Activated CD8-positive, alpha-beta T cell treated with anti-CD3 and anti-CD28 coated beads, Interleukin-2, amount 10 ng/mL, durations not matched to agents 7 days and 5 days (primary cell): Measurements from ENCODE around the gene RASL10B. TPM values are rescaled to one million over a fixed set of nuclear protein-coding genes. Genes with fewer than 3 reads are reported as not detected.

Source experiments
- ATAC-seq: fragments of 150-1000 bp; cut with Tn5 transposase; one replicate; pipeline ENCODE4 v1.10.0; 2021; ENCODE audit warnings: moderate library complexity
- CTCF ChIA-PET: fragments of 350-600 bp; sonication (Branson Sonifier 250); formaldehyde crosslinking; loops from one replicate; lab custom pipeline; 2021; ENCODE audit warnings: antibody characterized with exemption; lab: Charles Lee
- POLR2A ChIA-PET: fragments of 350-600 bp; sonication (Branson Sonifier 250); formaldehyde crosslinking; loops from one replicate; lab custom pipeline; 2021; ENCODE audit warnings: antibody characterized with exemption; lab: Charles Lee
- DNase-seq: peaks from one replicate; pipeline ENCODE4 v3.0.0-alpha.2; 2020
- H3K27ac Mint-ChIP-seq: one replicate; pipeline ENCODE4 v1.8.0; 2021; ENCODE audit warnings: mild to moderate bottlenecking, mixed read lengths
- H3K27me3 Mint-ChIP-seq: one replicate; pipeline ENCODE4 v1.8.0; 2021; ENCODE audit warnings: low read depth, mixed read lengths
- H3K36me3 Mint-ChIP-seq: one replicate; pipeline ENCODE4 v1.8.0; 2021; ENCODE audit warnings: low read depth, mixed read lengths
- H3K4me1 Mint-ChIP-seq: one replicate; pipeline ENCODE4 v1.8.0; 2021; ENCODE audit warnings: low read depth, mixed read lengths
- H3K4me3 Mint-ChIP-seq: one replicate; pipeline ENCODE4 v1.8.0; 2021; ENCODE audit warnings: mild to moderate bottlenecking, mixed read lengths
- H3K9me3 Mint-ChIP-seq: one replicate; pipeline ENCODE4 v1.8.0; 2022; ENCODE audit warnings: mixed read lengths; ENCODE audit not compliant: insufficient read depth
- total RNA-seq, 2 experiments: library from RNA; stranded (reverse); gene quantifications; one replicate each; pipeline ENCODE4 v1.2.3, GENCODE V29; 2021

Gene RASL10B
- total RNA-seq, 2 experiments from 2014 or later: 0.10 TPM; not detected in 1

DNA sequence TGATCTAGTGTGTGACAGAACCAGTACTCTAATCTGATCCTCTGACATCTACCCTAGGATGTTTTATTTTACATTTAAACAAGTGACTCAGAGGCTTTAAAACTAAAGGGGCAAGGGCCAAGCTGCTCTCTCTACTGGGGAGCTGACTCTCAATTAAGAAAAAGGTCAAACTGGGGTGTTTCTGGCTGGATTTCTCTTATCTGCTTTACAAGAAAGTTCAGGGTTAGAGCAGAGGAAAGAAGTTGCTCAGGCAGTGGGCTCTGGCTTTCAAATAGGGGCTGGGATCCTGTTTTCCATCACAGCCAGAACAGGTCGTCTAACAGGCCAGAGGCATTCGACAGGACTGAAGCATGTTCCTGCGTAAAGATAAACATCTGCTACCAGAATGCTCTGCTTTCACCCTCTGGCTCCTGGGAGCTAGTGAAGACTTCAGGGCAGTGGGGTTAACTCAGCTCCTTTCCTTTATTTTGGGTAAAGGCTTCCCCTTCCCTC is 55.5 kb downstream of the RASL10B start:
- ChIA-PET POLR2A (interaction anchor here (0.6 kb wide), 1 partner anchor 108 kb away, joined by 6 read pairs; no protein-coding TSS in a partner anchor), CTCF (interaction anchor here (6.6 kb wide), 1 partner anchor 23 kb away, joined by 56 read pairs; no protein-coding TSS in a partner anchor)
- Mint-ChIP-seq H3K27me3 (peaks cover 13% of the 10 kb centered on the region), H3K27ac (no peak overlapping the region), H3K36me3 (no peaks in the 10 kb centered on the region), H3K4me3 (no peak overlapping the region), H3K9me3 (no peaks in the 10 kb centered on the region), H3K4me1 (peaks cover 7% of the 10 kb centered on the region)
- DNase-seq (no peak), ATAC-seq (no peak)

DNA sequence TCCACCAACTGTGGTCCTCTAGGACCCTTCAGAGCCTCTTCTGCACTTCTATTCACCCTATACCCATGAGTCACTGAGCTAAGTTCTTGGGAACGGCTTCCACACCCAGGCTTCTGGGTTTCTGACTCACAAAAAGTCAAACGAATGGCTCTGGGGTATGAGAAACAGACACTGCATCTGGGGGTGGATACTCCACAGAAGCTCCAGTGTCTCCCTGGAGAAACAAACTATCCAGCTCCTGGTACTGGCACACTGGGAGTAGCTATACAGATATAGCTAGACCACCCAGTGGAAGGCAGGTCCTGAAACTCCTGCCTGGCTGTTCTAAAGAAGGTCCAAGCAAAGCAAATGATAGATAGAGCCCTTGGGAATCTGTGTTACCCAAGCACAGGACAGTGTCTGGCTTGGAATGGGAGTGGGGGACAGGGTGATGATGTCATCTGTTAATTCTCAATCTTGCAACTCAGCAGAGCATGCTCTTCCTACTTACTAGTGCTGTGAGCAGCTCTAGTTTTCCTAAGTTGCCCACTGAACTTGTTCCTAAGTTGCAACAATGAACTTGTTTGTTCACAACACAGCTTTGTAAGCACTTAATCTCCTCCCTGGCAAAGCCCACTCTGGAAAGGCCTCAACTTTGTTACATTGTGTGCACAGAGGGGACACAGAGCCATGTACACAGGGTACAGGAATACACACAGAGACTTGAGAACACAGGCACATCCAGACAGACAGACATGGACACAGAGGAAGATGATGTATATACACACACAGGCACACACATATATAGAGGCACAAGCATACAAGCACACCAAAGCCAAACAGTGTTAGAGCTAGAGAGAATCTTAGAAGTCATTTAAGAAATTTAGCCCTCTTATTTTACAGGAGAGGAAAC is 57.3 kb downstream of the RASL10B start:
- ATAC-seq: no peak
- Mint-ChIP-seq H3K36me3 (no peaks in the 10 kb centered on the region), H3K27ac (no peak overlapping the region), H3K4me3 (no peak overlapping the region), H3K27me3 (peaks cover 24% of the 10 kb centered on the region), H3K9me3 (no peaks in the 10 kb centered on the region), H3K4me1 (peaks cover 7% of the 10 kb centered on the region)
- ChIA-PET POLR2A (no interaction called here), CTCF (interaction anchor here (0.7 to 6.6 kb wide), 5 partner anchors 11 to 42 kb away, joined by 3 to 56 read pairs (median 5); no protein-coding TSS in a partner anchor)
- no peak for DNase-seq

DNA sequence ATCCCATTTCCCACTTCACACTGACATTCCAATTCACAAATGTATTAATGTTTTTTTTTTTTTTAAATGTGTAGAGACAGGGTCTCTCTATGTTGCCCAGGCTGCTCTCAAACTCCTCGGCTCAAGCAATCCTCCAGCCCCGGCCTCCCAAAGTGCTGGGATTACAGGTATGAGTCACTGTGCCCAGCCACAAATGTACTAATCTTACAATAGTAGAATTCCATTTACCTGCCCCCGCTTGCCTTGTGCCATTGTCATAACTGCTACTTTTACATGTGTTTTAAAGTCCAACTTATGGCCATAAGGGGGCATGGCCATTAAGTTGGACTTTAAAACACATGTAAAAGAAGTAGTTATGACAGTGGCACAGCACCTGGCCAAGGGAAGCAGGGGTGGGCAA is 59.4 kb downstream of the RASL10B start:
- Mint-ChIP-seq H3K27me3 (peaks cover 37% of the 10 kb centered on the region), H3K27ac (no peak overlapping the region), H3K9me3 (no peaks in the 10 kb centered on the region), H3K4me3 (no peak overlapping the region), H3K4me1 (peaks cover 17% of the 10 kb centered on the region), H3K36me3 (no peaks in the 10 kb centered on the region)
- ChIA-PET CTCF (interaction anchor here (1.9 kb wide), 1 partner anchor 18 kb away, joined by 8 read pairs; the partner anchor contains the start of gene TAF15), POLR2A (no interaction called here)
- DNase-seq (no peak), ATAC-seq (no peak)

DNA sequence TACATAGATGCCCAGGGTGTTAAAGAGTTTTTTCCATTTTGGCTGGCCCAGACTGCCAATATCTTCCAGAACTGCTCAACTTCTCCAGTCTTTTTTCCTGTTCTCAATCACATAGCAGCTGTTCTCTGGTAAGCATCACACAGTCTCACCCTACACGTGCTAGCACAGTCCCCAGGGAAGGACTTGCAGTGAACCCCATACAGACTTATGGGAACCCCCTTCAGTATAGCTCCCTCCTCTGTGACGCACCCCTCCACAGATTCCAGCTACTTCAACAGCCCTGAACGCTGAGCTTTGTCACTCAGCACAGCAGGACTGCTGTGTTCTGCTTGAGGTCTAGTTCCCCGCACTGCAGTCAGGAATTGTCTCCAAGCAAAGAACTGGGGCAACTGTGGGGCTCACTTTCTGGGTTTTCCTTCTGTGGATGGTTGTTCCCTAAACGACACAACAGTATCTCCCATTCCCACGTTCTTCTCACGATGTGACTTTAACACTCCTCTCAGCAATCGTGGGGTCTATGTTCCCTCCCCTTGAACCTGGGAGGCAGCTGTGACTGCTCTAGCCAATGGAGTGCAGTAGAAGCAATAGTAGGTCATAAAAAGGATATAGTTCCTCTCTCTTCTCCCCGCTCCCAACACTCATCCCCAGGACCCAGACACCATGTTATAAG is 60.4 kb downstream of the RASL10B start:
- Mint-ChIP-seq H3K9me3 (no peaks in the 10 kb centered on the region), H3K4me3 (no peak overlapping the region), H3K36me3 (no peaks in the 10 kb centered on the region), H3K27ac (no peak overlapping the region), H3K4me1 (peaks cover 22% of the 10 kb centered on the region), H3K27me3 (peaks cover 44% of the 10 kb centered on the region)
- CTCF ChIA-PET: interaction anchor here (1.4 to 5.7 kb wide), 4 partner anchors 9 to 28 kb away, joined by 4 to 64 read pairs (median 10); partner anchors contain the start of gene TAF15
- DNase-seq (no peak), ATAC-seq (no peak)
- POLR2A ChIA-PET: no interaction called here

Other genes with a start within 250 kb of the RASL10B start
- gene SLFN12L, start 194.0 kb upstream of the RASL10B start, total RNA-seq: 100 to 1,000 TPM; 115 to 123 TPM
- gene SLFN14, start 170.8 kb upstream of the RASL10B start, total RNA-seq: not detected
- 1 to 10 TPM; 4.0 to 4.1 TPM for gene PEX12, start 153.1 kb upstream of the RASL10B start, total RNA-seq
- gene AP2B1, start 144.3 kb upstream of the RASL10B start, total RNA-seq: 100 to 1,000 TPM; 161 to 172 TPM
- not detected for gene GAS2L2, start 21.6 kb downstream of the RASL10B start, total RNA-seq
- not detected for gene C17orf50, start 29.2 kb downstream of the RASL10B start, total RNA-seq
- not detected for gene MMP28, start 64.0 kb downstream of the RASL10B start, total RNA-seq
- 100 to 1,000 TPM; 336 to 341 TPM for gene TAF15, start 77.8 kb downstream of the RASL10B start, total RNA-seq
- 1 to 10 TPM; 1.1 TPM for gene HEATR9, start 137.3 kb downstream of the RASL10B start, total RNA-seq
- 100 to 1,000 TPM; 275 to 301 TPM for gene CCL5, start 148.7 kb downstream of the RASL10B start, total RNA-seq
- gene RDM1, start 199.1 kb downstream of the RASL10B start, total RNA-seq: 10 to 100 TPM; 13.9 to 14.4 TPM
- not detected for gene LYZL6, start 212.1 kb downstream of the RASL10B start, total RNA-seq
- not detected for gene CCL16, start 249.9 kb downstream of the RASL10B start, total RNA-seq